NOMO-1 treated with dmso at 0.1 percent for 144 hours (cell line): ENCODE data around the gene ITSN1.
"Not testable (repeated sequence)": the region's sequence is repeated elsewhere in the genome, so short reads cannot be mapped to it uniquely, and the experiment has no call there.

Experiments used
- DNase-seq: peaks from one replicate; lab custom pipeline; 2025; ENCODE audit not compliant: unreplicated experiment; lab: John Stamatoyannopoulos, UW

Gene ITSN1

DNA sequence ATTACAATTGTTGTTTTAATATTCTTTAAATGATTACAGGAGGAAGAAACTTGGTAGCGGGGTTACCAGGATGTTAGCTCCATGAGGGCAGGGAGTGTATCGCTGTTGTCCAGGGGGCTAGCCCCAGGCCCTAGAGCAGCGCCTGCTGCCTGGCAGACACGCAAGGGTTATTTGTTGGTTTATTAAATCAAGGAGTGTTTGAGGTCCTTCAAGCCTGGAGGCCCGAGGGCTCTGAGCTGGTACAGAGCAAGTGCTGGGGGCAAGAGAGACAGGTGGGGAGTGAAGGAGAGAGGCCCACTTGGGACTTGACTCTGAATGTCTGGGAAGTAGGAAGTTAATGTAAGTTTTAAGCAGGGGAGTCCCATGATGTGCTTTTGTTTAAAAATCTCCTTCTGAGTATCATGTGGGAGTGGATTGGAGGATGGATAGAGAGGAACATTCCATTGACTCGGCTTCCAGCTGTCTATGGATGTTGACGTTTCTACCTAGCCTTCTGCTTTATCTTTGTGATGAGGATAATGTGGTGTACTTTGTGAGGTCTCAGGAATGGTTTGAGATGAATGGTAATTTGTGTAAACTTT is 8.7 kb downstream of the ITSN1 start:
- no peak for DNase-seq

DNA sequence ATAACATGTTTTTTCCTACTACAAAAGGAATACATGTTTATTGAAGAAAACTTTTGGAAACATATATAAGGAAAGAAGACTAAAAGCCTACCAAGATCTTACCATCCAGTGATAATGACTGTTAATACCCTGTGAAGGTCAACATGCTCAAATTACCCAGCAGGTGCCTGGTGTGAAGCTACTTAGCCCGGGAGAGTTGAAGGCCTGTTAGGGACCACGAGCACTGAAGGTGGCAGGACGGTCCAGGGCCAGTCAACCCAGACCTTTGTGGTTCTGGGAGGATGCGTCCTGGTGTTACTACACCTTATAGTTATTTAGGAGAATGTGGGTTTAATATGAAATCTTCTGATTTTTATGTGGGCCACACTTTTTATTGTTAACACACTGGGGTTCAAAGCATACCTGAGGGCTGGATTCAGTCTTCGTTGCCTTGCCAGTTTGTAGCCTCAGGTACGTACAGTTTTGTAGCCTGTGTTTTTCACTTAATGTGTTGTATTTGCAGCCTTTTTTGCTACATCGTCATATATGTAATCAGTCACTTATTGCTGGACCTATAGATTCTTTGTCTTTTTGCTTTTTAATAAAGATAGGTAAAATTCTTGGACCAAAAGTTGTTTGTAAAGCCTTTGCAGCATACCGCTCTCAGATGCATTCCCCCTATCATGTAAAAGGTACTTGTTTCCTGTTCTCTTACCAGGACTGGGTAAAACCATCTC is 9.8 kb downstream of the ITSN1 start:
- no peak for DNase-seq

DNA sequence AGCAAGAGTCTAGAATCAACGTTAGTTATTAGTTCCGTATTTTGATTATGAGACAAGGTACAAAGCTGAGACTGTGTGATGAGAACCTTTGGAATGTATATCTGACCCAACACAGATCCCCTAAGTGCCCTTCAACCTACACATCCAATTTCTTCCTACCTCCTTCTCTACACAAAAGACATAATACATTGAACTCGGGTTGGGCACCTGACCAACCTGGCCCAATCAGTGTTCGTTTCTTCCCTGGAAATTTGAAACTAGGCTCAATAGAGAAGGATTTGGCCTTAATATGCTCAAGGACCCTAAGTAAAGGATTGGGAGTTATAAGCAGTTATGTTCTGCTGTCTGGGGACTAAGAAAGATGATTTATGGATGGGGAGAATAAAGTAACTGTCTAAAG is 12.1 kb downstream of the ITSN1 start:
- DNase-seq: no peak

DNA sequence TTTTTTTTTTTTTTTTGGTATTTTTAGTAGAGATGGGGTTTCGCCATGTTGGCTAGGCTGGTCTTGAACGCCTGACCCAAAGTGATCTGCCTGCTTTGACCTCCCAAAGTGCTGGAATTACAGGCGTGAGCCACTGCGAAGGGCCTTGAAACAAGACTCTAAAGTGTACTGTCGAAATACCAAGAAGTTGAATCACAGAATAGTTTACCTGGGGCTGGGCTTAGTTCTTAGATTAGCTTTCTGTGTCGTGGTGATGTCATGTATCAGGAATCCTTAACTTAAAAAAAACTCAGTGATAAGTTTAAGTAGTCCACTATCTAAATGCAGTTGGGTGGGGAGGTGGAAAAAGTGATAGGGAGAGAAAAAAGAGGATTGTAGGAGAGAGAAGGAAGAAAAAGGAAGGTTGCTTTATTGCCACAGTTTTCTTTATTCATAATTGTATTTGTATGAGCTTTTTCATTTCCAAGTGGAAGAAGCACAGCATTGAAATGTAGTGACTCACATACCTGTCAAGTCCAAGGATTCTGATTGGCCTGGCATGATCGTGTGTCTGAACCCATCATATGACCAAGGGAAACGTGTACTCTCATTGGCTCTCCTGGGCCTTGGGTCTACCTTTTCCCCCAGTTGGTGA is 13.4 kb downstream of the ITSN1 start:
- no peak for DNase-seq

DNA sequence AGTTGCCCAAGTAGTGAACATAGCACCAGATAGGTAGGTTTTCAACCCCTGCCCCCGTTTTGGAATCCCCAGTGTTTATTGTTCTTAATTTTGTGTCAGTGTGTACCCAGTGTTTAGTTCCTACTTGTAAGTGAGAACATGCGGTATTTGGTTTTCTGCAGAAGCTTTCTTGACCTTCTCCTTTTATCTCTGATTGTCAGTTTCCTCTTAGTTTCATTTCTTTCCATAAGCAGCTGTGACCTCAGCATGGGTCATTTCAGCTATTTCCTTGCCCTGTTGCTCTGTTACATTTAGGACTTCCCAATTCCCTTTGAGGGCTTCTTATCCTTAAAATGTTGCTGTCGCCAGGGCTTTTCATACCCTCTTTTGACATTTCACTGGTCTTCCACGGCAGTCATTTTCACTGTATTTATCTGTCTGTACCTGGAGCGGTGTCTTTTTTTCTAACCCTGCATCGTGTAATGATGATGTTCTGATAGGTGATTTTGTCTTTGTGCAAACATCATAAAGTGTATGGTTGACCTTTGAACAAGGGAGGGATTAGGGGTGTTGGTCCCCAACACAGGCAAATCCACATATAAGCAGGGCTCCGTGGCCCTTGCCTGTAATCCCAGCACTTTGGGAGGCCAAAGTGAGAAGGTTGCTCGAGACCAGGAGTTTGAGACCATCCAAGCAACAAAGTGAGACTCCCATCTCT is 15.0 kb downstream of the ITSN1 start:
- DNase-seq: no peak

DNA sequence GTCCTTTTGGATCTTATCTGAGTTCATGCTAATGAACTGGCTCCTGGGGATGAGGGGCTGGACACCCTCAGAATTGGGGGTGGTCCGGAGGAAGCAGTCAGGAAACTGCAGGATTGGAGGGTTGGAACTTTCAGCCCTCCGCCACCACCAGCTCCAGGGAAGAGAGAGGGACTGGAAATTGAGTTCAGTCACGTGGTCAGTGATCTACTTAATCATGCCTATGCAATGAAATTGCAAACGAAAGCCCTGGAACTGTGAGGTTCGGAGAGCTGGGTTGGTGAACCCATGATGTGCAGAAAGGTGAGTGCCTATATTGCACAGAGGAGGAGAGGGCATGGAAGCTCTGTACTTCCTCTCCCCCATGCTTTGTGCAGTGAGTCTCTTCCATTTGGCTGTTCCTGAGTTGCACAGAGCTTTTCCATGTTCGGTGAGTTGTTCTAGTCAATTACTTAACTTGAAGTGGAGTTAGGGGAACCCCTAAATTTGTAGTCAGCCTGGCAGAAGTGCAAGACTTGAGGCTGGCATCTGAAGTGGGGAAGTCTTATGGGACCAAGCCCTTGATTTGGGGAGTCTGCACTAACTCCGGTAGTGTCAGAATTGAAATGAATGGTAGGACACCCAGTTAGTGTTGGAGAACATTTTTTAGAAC is 16.7 kb downstream of the ITSN1 start:
- DNase-seq: no peak

DNA sequence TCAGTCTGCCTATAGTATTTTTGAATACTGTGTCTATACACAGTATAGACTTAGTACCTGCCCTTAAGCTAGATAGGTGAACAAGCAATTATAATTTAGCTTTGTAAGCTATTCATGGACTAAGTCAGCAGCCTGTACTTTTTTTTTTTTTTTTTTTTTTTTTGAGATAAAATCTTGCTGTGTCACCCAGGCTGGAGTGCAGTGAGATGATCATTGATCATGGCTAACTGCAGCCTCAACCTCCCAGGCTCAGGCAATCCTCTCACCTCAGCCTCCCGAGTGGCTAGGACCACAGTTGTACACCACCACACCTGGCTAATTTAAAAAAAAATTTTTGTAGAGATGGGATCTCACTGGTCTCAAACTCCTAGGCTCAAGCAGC is 17.3 kb downstream of the ITSN1 start:
- DNase-seq: no peak

DNA sequence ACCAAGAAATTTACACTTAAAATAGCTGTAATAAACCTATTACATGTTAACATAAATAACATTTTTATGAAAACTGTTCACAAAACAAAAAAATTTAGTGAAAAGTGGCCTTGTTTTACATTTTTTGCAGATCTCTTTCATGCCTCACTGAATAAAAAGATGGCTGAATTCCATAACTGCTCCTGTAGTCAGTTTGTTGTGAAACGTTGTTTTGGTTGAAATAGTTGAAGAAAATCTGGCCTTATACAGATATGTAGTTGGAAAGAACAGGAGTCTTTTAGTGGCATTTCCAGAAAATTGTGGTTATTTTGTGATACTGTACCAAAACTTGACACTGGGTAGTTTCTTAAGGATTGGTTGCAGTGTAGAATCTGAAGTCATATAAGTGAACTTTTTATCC is 18.1 kb downstream of the ITSN1 start:
- no peak for DNase-seq

DNA sequence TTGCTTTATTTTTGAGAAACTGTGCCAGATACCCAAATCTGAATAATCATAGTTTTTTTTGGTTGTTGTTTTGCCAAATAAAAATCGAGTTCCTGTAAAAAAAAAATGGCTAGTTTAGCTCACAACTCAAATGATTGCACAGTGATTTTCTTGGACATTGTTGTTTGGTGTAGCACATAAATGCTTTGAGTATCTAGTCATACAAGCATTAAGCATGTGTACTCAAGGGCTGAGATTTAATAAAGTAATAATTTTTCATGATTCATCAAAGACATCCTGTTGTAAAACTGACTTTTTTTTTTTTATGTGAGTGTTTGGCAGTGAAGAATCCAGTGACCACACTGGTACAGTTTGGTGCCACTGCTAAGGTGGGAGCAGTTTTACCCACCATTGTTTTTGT is 18.8 kb downstream of the ITSN1 start:
- DNase-seq: no peak

DNA sequence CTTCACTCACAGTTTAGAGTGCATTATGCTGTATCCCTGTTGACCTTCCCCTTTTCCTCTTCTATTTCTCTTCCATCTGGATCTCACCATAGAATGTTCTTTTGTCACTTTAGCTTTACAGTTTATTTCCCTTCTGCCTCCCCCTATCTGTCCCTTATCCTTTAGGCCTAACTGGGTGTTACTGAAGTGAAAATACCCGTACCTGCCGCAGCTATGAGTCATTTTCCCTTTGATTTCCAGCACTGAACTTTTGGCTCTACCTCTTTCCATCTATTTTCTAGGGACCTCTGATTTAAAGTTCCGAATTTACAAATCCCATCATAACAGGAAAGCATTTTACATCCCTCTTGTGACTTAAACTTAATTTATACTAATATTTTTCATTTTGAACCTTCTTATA is 19.7 kb downstream of the ITSN1 start:
- no peak for DNase-seq

DNA sequence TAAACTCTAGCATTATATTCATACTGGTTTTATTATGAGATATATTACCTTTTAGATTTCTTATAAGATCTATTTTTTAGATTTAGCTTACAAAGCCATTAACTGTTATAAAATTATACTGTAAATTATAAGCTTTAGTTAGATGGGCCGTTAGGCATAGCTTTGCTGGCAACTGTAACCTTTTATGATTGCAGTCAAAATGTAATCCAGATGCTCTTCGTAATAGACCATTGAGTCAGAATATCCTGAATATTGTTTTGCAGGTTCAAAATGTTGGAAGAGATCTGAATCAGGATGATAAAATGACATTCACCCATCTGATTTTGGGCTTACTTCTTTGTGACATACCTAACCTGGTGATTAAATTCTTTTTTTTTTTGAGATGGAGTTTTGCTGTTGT is 20.9 kb downstream of the ITSN1 start:
- no peak for DNase-seq

DNA sequence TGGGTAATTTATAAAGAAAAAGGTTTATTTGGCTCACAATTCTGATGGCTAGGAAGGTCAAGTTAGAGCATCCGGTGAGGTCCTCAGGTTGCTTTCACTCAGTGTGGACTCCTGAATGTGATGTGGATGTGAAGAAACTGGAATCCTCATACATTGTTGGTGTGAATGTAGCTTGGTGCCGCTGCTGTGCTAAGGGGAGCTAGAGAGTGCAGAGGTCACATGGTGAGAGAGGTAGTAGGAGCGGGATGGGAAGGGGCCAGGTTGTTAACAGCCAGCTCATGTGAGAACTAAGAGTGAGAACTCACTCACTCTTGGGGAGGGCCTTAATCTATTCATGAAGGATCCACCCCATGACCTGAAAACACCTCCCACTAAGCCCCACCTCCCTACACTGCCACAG is 21.8 kb downstream of the ITSN1 start:
- no peak for DNase-seq

DNA sequence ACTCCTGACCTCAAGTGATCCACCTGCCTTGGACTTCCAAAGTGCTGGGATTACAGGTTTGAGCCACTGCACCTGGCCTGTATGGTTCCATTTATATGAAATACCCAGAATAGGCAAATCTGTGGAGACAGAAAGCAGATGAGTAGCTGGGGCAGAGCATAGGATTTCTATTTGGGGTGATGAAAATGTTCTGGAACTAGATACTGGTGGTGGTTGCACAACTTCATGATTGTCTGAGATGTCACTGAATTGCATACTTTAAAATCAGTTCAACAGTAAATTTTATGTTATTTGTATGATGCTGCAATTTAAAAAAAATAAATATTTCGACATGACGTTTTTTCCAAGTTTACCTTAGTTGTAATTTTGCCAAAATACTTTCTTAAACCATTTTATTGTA is 23.9 kb downstream of the ITSN1 start:
- no peak for DNase-seq

DNA sequence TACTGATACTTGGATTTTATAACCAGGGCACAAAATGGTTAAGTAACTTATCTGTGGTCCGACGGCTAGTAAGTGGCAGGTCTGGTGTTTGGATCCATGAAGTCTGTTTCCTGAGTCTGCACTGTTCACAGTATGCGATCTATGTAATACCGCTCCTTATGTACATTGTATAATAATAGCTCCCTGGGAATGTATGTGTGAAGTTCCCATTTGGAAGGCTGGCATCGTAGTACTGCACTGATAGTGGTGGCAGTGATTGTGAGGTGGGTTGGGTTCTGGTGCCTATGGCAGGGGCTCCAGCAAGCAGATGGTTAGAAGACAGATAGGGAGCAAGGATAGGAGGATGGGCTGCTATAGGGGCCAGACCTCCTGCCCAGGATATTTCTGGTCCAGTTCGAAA is 25.3 kb downstream of the ITSN1 start:
- no peak for DNase-seq

DNA sequence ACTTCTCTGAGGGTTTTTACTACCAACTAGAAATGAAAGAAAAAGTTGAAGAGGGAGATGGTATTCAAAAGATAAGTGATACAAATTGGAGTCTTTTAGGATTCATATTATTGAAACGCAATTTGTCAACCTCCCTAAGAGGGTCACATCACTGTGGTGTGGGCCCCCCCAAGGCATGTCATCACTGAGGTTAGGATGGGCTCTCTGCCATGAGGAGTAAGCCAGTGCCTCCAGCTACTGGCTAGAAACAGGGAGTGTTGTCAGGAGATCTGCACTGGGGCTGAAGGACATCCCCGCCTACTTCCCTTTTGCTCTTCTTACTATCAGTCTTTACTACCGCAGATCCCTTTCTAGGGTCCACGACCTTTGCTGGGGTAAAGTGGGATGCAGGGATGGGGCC is 25.9 kb downstream of the ITSN1 start:
- no peak for DNase-seq

DNA sequence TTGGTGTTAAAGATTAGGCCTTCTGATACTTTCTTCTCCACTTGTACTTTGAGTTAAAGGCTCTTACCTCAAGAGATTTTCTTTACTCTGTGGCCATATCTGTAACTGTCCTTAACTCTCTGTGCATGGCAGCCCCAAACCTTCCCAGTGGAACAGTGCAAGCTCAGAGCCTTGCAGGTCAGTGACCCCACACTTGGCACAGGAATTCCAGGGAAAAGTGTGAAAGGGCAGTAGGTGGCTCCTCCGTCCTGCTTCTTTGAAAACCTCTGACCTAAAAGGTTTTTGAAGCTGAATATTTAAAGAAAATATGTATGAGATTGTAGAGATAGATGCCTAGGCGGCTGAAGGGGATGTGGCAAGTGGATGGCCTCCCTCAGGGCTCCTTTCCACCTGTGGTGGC is 26.3 kb downstream of the ITSN1 start:
- DNase-seq: no peak

DNA sequence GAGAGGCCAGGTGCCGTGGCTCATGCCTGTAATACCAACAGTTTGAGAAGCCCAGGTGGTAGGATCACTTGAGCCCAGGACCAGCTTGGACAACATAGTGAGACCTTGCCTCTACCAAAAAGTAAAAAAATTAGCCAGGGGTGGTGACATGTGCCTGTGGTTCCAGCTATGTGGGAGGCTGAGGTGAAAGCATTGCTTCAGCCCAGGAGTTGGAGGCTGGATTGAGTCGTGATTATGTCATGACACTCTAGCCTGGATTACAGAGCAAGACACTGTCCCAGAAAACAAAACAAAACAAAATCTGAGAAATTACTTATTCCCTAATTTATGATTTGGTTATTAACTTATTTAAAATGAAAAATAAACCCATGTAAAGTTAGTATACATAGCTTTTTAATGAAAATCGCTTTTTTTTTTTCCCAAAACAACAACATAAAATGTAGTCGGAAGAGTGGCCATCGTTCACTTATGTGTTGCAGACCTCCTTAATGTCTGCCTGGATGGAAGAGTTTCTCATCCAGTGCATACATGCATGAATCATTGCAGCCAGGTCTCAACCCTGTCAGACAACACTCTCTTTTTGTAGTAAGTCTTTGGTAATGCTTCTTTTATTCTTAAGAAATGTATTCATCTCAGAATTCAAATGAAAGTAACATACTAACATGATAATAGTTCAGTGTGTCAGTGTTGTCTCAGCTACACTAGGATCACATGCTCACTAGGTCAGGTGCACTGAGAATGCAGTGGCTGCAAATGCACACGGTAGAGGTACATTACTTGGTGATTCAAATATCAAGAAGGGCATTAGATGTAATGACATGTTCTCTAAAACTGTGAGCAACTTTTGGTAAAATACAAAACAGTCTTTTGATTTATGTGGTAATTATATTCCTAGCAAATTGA is 28.0 kb downstream of the ITSN1 start:
- DNase-seq: no peak

DNA sequence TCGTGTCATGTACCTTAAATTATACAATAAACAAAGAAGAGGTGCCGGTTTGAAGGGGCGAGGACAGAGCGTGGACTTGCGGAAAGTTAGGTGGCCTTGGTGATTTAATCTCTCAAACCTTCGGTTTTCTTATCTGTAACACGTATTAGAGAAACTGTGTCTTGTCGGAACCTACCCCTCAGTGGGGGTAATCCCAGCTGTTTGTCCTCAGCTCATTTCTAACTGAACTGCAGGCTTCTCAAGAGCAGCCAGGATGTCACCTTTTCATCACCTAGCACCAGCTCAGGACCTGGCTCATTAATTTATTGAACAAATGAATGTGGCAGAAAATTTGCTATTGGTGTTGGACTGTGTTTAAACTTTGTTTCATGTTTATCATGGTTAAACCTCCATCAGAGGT is 31.2 kb downstream of the ITSN1 start:
- no peak for DNase-seq

DNA sequence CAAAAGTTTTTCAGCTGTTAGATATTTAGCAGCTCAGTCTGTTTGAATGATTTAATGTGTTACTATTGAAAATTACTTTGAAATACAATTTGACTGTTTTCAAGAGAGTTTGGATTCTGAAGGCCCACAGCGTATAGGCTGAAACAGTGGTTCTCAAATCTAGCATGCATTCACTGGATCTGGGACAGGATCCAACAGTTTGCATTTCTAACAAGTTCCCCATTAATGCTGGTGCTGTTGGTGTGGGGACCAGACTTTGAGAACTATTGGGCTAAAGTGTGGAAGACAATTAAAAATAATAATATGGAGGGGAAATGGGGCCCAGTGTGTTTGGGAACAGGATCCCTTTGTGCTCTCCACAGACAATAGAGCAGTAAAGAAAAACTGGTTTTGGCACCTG is 31.9 kb downstream of the ITSN1 start:
- no peak for DNase-seq

DNA sequence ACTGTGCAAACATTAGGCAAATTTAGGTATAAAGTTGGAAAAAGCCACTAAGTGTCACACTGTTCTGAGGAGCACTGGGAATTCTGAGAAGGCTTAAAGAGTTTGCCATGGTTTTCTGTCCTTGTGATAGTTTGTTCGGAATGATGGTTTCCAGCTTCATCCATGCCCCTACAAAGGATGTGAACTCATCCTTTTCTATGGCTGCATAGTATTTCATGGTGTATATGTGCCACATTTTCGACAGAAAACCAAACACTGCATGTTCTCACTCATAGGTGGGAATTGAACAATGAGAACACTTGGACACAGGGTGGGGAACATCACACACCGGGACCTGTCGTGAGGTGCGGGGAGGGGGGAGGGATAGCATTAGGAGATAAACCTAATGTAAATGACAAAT is 34.4 kb downstream of the ITSN1 start:
- DNase-seq: not testable (repeated sequence)

DNA sequence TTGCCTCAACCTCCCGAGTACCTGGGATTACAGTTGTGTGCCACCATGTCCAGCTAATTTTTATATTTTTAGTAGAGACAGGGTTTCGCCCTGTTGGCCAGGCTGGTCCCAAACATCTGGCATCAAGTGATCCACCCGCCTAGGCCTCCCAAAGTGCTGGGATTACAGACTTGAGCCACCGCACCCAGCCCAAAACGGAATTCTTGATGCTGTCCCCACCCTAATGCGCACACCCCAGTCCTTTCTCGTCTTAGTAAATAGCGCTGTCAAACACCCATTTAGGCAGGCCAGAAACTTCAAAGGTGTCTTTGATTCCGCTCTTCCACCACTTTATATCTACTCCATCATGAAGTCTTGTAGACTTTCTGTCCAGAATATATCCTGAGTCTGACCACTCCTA is 35.1 kb downstream of the ITSN1 start:
- DNase-seq: no peak
